Endothelial cell of umbilical vein (primary cell): ENCODE data around the gene GBX2.

ENCODE experiments used
- POLR2A ChIP-seq: IDR thresholded peaks from 2 replicates; pipeline ENCODE4 v1.6.1; 2012; ENCODE audit warnings: low read depth, mild to moderate bottlenecking, control low read depth, low read length
- POLR2AphosphoS5 ChIP-seq: IDR thresholded peaks from 2 replicates; pipeline ENCODE4 v1.6.1; 2012; ENCODE audit warnings: low read depth, mild to moderate bottlenecking, control low read depth, low read length, moderate library complexity; ENCODE audit not compliant: insufficient read depth

DNA sequence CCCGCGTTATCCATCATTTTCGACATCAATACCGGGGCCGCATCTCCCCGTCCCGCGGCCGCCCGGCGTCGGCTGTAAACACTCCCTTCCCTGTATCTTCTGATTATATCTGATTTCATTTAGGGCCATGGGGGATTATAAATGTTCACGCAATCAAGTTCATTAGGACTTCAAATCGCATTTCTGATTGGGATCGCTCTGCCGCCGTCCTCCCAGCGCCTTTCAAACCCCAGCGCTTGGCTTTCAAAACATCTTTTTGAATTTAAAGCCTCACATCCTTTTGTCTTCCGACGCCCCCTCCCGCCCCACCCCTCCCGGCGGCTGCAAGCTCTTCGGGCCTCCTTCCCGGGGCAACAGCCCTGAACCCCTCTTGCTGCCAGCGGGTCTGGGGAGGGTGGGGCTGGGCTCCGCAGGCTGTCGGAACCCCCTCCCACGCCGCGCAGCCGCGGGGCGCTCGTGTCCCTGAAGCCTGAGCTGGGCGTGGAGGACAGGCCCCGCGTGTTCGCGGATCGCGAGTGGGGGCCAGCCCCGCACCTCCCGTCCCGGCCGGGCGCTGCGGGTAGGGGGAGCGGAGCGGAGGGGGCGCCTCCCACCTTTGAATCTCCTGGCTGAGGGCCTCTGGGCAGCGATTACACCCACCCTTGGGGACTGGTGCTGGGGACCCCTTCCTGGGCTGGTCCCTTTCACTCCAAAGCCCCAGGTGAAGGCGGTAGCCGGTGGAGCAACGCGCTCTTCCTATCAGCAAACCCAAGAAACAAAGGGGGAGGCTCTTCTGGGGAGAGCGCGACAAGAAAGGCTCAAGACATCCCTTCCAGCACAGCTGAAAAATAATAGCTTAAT, 11.3 kb upstream of the GBX2 start:
- no peak for TF ChIP-seq POLR2A
- TF ChIP-seq POLR2AphosphoS5 = no peak
